Stimulated activated CD4-positive, alpha-beta T cell treated with anti-CD3 and anti-CD28 coated beads, Interleukin-1b, Interleukin-23, amount 100 ng/mL, for 24 hours (primary cell): ENCODE data around the gene RFTN2.
"Not testable (repeated sequence)": the region's sequence is repeated elsewhere in the genome, so short reads cannot be mapped to it uniquely, and the experiment has no call there.

Source experiments
- DNase-seq, 4 experiments: peaks; one replicate each; pipeline ENCODE4 v3.0.0-alpha.2; 2020; ENCODE audit warnings: low read depth in 4 of 4, low spot score in 1 of 4

RFTN2 gene

GRCh38 chr2:197674591-197674990 is 796 bp downstream of the RFTN2 start:
- DNase-seq = no peak

- no peak for DNase-seq
Observed at GRCh38 chr2:197674060-197674459, 1.3 kb downstream of the RFTN2 start.

GRCh38 chr2:197673606-197674005 is 1.8 kb downstream of the RFTN2 start:
- no peak for DNase-seq

- DNase-seq = no peak
Observed at GRCh38 chr2:197673106-197673505, 2.3 kb downstream of the RFTN2 start.

- no peak for DNase-seq
Observed at GRCh38 chr2:197672371-197672893, 3.0 kb downstream of the RFTN2 start.

GRCh38 chr2:197669077-197669476 is 6.3 kb downstream of the RFTN2 start:
- DNase-seq = no peak

GRCh38 chr2:197668296-197668695 is 7.1 kb downstream of the RFTN2 start:
- DNase-seq = no peak

GRCh38 chr2:197666277-197666676 is 9.1 kb downstream of the RFTN2 start:
- DNase-seq = no peak

- no peak for DNase-seq
Observed at GRCh38 chr2:197661626-197662025, 13.8 kb downstream of the RFTN2 start.

- DNase-seq = no peak
Observed at GRCh38 chr2:197657562-197657961, 17.8 kb downstream of the RFTN2 start.

- DNase-seq = no peak
Observed at GRCh38 chr2:197647961-197648690, 27.3 kb downstream of the RFTN2 start.

- no peak for DNase-seq
Observed at GRCh38 chr2:197641666-197642065, 33.7 kb downstream of the RFTN2 start.

- DNase-seq = not testable (repeated sequence)
Observed at GRCh38 chr2:197640571-197641122, 34.7 kb downstream of the RFTN2 start.

GRCh38 chr2:197633109-197633657 is 42.2 kb downstream of the RFTN2 start:
- no peak for DNase-seq

GRCh38 chr2:197628043-197628500 is 47.3 kb downstream of the RFTN2 start:
- DNase-seq = no peak

GRCh38 chr2:197626965-197627625 is 48.3 kb downstream of the RFTN2 start:
- no peak for DNase-seq

GRCh38 chr2:197620133-197620532 is 55.3 kb downstream of the RFTN2 start:
- DNase-seq = no peak

- no peak for DNase-seq
Observed at GRCh38 chr2:197615016-197615652, 60.3 kb downstream of the RFTN2 start.

- no peak for DNase-seq
Observed at GRCh38 chr2:197614532-197614931, 60.9 kb downstream of the RFTN2 start.

GRCh38 chr2:197613509-197613987 is 61.8 kb downstream of the RFTN2 start:
- DNase-seq = no peak

- DNase-seq = no peak
Observed at GRCh38 chr2:197606180-197606579, 69.2 kb downstream of the RFTN2 start.
